Psoas muscle (tissue), 8 donors: ENCODE data around the gene COL13A1. TPM values are rescaled to one million over a fixed set of nuclear protein-coding genes. Genes with fewer than 3 reads are reported as not detected.

Source experiments
- ATAC-seq, 4 donors: fragments of 200-7000 bp; cut with Tn5 transposase; one replicate each; pipeline ENCODE4 v1.9.1; 2020; ENCODE audit warnings: moderate library complexity in 3 of 4, mild to moderate bottlenecking in 2 of 4
- DNase-seq, 2 donors: peaks; one replicate each; pipeline ENCODE4 v3.0.0-alpha.2; 2020
- H3K27ac ChIP-seq: fragments of 200-600 bp; one replicate; pipeline ENCODE4 v1.8.0; 2022
- H3K27me3 ChIP-seq, 3 donors: fragments of 200-600 bp in 1 of 3; one replicate each; pipeline versions ENCODE4 v1.6.1 to v1.8.0; 2013 to 2022; ENCODE audit warnings: low read length in 2 of 3, mild to moderate bottlenecking in 2 of 3, moderate library complexity in 1 of 3; ENCODE audit not compliant: insufficient read depth in 3 of 3
- H3K36me3 ChIP-seq, 2 donors: fragments of 200-600 bp in 1 of 2; one replicate each; pipeline versions ENCODE4 v1.6.1 to v1.8.0; 2013 to 2022; ENCODE audit warnings: low read depth in 1 of 2, mild to moderate bottlenecking in 1 of 2, moderate library complexity in 1 of 2; ENCODE audit not compliant: insufficient read depth in 1 of 2
- H3K4me1 ChIP-seq: fragments of 200-600 bp; one replicate; pipeline ENCODE4 v1.8.0; 2022
- H3K4me3 ChIP-seq: fragments of 200-600 bp; one replicate; pipeline ENCODE4 v1.8.0; 2022; ENCODE audit warnings: mild to moderate bottlenecking
- H3K9me3 ChIP-seq: fragments of 200-600 bp; one replicate; pipeline ENCODE4 v1.8.0; 2022
- WGBS, 3 donors: extraction: QIAGEN DNeasy Blood & Tissue Kit; methylation state at CpG; one replicate each; pipeline versions ENCODE4 v1.1.6 to v1.1.7; 2013; 5-methylcytosine and 5-hydroxymethylcytosine counted together
- intact Hi-C, 2 donors: fragments of 100-400 bp; cut with DNase I; formaldehyde crosslinking; loops; one replicate each; pipeline versions ENCODE4 v1.11.0 to v1.14.2; 2022
- polyA plus RNA-seq, 3 donors: library from polyadenylated mRNA; stranded (reverse); fragments of 200-250 nt; gene quantifications; one replicate each; pipeline ENCODE4 v1.2.3, GENCODE V29; 2013
- total RNA-seq, 4 donors: library from RNA; stranded (reverse); fragmentation: NEBNext Ultra II Directional in 2 of 4; extraction: Animal tissue kit (Norgen Biotek cat#: 25700) in 2 of 4; gene quantifications; one replicate each; pipeline versions ENCODE4 v1.2.1 to v1.2.4, GENCODE V29; 2021 to 2023
- TF ChIP-seq, protein P1 (sequence below): fragments of 200-600 bp; IDR thresholded peaks from one replicate; pipeline ENCODE4 v1.8.0; 2022; ENCODE audit warnings: antibody characterized with exemption
- donor health status: healthy with polysubstance abuse.
- donor health status: DM: no; HTN: no; CAD: no; lungs with moderate emphysema.
- donor health status: Bipolar disorder and iron deficiency.
- donor health status: healthy.
- donor health status: DM: yes; HTN: yes; CAD: no.
- donor health status: DM: no; HTN: no; CAD: no.
- donor health status: DM: no; HTN: no; CAD: no.
- donor health status: DM: yes; HTN: yes; CAD: no.

The COL13A1 gene
- total and polyA plus RNA-seq, 7 donors: 0.35 to 10.7 (median 2.6) TPM

DNA sequence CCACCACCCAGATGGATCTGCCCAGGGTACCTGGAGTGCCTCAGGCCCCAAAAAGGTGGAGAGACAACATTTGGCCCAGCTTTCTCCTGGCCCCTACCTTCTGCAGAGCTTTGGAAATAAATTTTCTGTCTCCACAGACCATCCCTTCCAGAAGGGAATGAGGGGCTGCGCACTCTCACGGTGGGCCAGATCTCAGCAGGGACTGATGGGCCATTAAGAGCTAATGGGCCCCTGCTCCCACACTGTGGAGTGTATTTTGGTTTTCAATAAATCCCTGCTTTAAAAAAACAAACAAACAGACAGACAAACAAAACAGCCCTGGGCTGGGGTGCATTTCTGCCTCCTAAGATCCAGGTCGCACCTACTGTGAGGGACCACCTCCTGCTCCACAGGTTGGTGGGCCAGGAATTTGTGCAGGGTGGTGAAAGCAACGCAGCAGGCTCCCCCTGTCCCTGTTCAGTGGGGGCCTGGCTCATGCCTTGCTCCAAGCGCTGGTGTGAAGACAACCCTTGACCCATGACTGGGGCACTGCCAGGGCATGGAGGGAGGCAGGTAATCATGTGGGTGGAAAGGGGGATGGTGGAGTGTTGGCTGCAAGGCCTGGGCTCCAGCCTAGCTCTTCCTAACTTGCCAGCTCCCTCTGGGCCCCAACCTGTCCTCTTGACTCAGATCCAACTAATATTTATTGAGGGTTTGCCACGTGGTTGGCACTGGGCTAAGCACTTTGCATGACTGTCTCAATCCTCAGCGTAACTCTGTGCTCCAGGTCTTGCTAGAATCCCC is 88.5 kb downstream of the COL13A1 start:
- Histone ChIP-seq H3K4me1 (no peaks in the 10 kb centered on the region), H3K9me3 (no peaks in the 10 kb centered on the region), H3K27me3 (no peaks in the 10 kb centered on the region), H3K4me3 (no peak overlapping the region), H3K36me3 (peaks cover 0 to 7% of the 10 kb centered on the region in 2 donors), H3K27ac (no peak overlapping the region)
- ATAC-seq (no peak), DNase-seq (peak in 1 of 2 donors; percentile 42)
- intact Hi-C loops: no loop called here
- TF ChIP-seq, protein P1, sequence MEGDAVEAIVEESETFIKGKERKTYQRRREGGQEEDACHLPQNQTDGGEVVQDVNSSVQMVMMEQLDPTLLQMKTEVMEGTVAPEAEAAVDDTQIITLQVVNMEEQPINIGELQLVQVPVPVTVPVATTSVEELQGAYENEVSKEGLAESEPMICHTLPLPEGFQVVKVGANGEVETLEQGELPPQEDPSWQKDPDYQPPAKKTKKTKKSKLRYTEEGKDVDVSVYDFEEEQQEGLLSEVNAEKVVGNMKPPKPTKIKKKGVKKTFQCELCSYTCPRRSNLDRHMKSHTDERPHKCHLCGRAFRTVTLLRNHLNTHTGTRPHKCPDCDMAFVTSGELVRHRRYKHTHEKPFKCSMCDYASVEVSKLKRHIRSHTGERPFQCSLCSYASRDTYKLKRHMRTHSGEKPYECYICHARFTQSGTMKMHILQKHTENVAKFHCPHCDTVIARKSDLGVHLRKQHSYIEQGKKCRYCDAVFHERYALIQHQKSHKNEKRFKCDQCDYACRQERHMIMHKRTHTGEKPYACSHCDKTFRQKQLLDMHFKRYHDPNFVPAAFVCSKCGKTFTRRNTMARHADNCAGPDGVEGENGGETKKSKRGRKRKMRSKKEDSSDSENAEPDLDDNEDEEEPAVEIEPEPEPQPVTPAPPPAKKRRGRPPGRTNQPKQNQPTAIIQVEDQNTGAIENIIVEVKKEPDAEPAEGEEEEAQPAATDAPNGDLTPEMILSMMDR: no peak
- WGBS, 3 donors: 83 to 89% (median 86%) methylated on average over 7 of the region's 7 CpGs

DNA sequence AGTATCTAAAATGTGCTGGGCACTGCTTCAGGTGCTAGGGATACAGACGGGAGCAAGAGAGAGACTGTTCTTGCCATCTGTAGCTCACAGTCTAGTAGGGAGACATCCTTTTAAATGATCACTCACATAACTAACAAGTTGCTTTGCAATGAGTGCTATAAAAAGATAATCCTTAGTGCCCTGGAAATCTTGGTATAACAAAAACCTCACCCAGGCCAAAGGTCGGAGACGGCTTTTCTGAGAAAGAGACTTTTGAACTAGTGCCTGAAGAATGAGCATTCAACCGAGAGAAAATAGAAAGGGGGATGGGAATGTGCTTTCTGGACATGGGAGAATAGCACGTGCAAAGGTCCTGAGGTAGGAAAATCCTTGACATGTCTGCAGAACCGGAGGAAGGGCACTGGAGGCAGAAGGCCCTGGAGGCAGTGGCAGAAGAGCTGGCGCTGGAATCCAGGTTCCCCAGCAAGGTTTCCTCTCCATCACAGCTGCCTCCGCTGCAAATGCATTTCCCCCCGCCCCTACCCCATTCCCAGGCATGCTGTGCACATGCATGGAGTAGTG is 89.4 kb downstream of the COL13A1 start:
- intact Hi-C loops: no loop called here
- ATAC-seq (no peak), DNase-seq (no peak)
- no peaks in the 10 kb centered on the region for H3K9me3 ChIP-seq
- H3K4me1 ChIP-seq: no peaks in the 10 kb centered on the region
- peaks cover 0 to 7% of the 10 kb centered on the region in 2 donors for H3K36me3 ChIP-seq
- H3K27ac ChIP-seq: no peak overlapping the region
- TF ChIP-seq, protein P1: no peak
- no peak overlapping the region for H3K4me3 ChIP-seq
- no peaks in the 10 kb centered on the region for H3K27me3 ChIP-seq
- WGBS, 3 donors: 96 to 97% (median 96%) methylated on average over 9 of the region's 9 CpGs

DNA sequence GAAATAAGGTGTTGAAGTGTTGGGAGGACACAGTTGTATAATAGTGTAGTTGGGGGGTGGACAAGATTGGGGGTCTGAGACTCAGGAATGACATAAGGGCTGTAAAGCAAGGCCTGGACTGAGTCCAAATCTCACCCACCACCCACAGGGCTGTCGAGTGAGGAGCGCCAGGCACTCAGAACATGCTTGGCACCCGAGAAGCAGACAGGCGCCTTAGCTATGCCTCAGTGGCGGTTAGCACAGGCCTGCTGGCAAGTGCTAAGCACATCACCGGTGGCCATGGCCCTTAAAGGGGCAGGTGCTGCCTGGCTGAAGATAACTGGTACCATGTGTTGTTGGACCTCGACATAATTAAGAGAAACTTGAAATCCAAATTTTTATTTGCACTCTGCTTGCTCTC is 90.7 kb downstream of the COL13A1 start:
- WGBS, 3 donors: 80 to 84% (median 81%) methylated on average over 7 of the region's 7 CpGs
- intact Hi-C loops: no loop called here
- no peaks in the 10 kb centered on the region for H3K9me3 ChIP-seq

GRCh38 chr10:69892816-69893215 is 91.1 kb downstream of the COL13A1 start:
- 81 to 89% (median 87%) methylated on average over 10 of the region's 10 CpGs for WGBS, 3 donors
- Histone ChIP-seq H3K9me3 (no peaks in the 10 kb centered on the region), H3K27ac (no peak overlapping the region), H3K4me1 (no peaks in the 10 kb centered on the region), H3K27me3 (no peaks in the 10 kb centered on the region), H3K4me3 (no peak overlapping the region), H3K36me3 (peaks cover 0 to 6% of the 10 kb centered on the region in 2 donors)
- peak in 2 of 4 donors; percentile 52 to 69 for ATAC-seq
- TF ChIP-seq, protein P1: no peak
- intact Hi-C loops: no loop called here
- no peak for DNase-seq

More for the DNA sequence above, 90.7 kb downstream of the COL13A1 start:
- Histone ChIP-seq H3K27ac (no peak overlapping the region), H3K4me1 (no peaks in the 10 kb centered on the region), H3K36me3 (peaks cover 0 to 7% of the 10 kb centered on the region in 2 donors), H3K27me3 (no peaks in the 10 kb centered on the region), H3K4me3 (no peak overlapping the region)
- TF ChIP-seq, protein P1: no peak
- no peak for ATAC-seq
- no peak for DNase-seq
